Kidney (tissue), 14 donors: ENCODE results near the gene COL6A2. TPM values are rescaled to one million over a fixed set of nuclear protein-coding genes. Genes with fewer than 3 reads are reported as not detected.

ENCODE experiments used
- DNase-seq, 5 donors: peaks; one replicate each; pipeline ENCODE4 v3.0.0-alpha.2; 2013 to 2020
- FAIRE-seq: peaks from 2 replicates; lab custom pipeline; 2012; peaks lifted over from hg19 to GRCh38; lab: Jason Lieb, UNC
- H3K27ac ChIP-seq, 2 donors: one replicate each; pipeline ENCODE4 v1.7.0; 2013; ENCODE audit warnings: low read depth in 2 of 2, low read length in 2 of 2, inconsistent platforms in 1 of 2
- H3K27me3 ChIP-seq: one replicate; pipeline ENCODE4 v1.7.1; 2013; ENCODE audit warnings: low read length, inconsistent platforms; ENCODE audit not compliant: control insufficient read depth, insufficient read depth
- H3K36me3 ChIP-seq, 3 donors: one replicate each; pipeline versions ENCODE4 v1.7.0 to v1.7.1; 2013; ENCODE audit warnings: low read length in 3 of 3, control low read depth in 1 of 3, inconsistent platforms in 1 of 3; ENCODE audit not compliant: insufficient read depth in 3 of 3, control insufficient read depth in 2 of 3
- H3K4me1 ChIP-seq, 3 donors: one replicate each; pipeline versions ENCODE4 v1.7.0 to v1.7.1; 2013; ENCODE audit warnings: low read length in 3 of 3, inconsistent platforms in 1 of 3, low read depth in 1 of 3; ENCODE audit not compliant: control insufficient read depth in 2 of 3, insufficient read depth in 2 of 3
- H3K4me3 ChIP-seq, 3 donors: one replicate each; pipeline versions ENCODE4 v1.7.0 to v1.8.1; 2013; ENCODE audit warnings: low read length in 3 of 3, control low read depth in 1 of 3, inconsistent platforms in 1 of 3
- H3K9ac ChIP-seq, 3 donors: one replicate each; pipeline versions ENCODE4 v1.7.0 to v1.7.1; 2013; ENCODE audit warnings: low read length in 3 of 3, control low read depth in 1 of 3, inconsistent platforms in 1 of 3
- H3K9me3 ChIP-seq, 3 donors: one replicate each; pipeline versions ENCODE4 v1.7.0 to v1.7.1; 2013; ENCODE audit warnings: low read length in 3 of 3, control low read depth in 1 of 3, inconsistent platforms in 1 of 3; ENCODE audit not compliant: control insufficient read depth in 2 of 3, insufficient read depth in 1 of 3
- CTCF ChIP-seq: IDR thresholded peaks from 3 replicates; pipeline ENCODE4 v1.5.1; 2012; ENCODE audit warnings: mild to moderate bottlenecking, moderate library complexity, borderline replicate concordance; ENCODE audit not compliant: insufficient read depth; ENCODE audit errors: extremely low read depth
- intact Hi-C: fragments of 100-400 bp; cut with DNase I; formaldehyde crosslinking; loops from one replicate; pipeline ENCODE4 v1.11.1; 2022
- polyA plus RNA-seq: library from polyadenylated mRNA; stranded (reverse); fragments of 350-450 nt; fragmentation: Illumina TruSeq; extraction: RNeasy Lipid Tissue Mini Kit (QIAGEN cat#74804); gene quantifications from one replicate; pipeline ENCODE4 v1.2.3, GENCODE V29; 2014; ENCODE audit warnings: low read depth, low replicate concordance; ENCODE audit not compliant: insufficient read depth
- total RNA-seq: library from RNA; stranded (reverse); fragmentation: NEBNext Ultra II Directional; extraction: Animal tissue kit (Norgen Biotek cat#: 25700); gene quantifications from one replicate; pipeline ENCODE4 v1.2.1, GENCODE V29; 2021
- donor health status: control.
- donor health status: control.
- donor health status: control.
- donor health status: control.
- donor health status: control.
- donor health status: DM: yes; HTN: yes; CAD: no.
- donor health status: Normal renal cell carcinoma (clear cell type).

The COL6A2 gene
- total and polyA plus RNA-seq, 2 donors from 2014 or later, result 52.4 to 174 TPM

GRCh38 chr21:46078322-46078977 is 19.5 kb upstream of the COL6A2 start:
- H3K9ac ChIP-seq, result no peak overlapping the region
- no peak overlapping the region for H3K27ac ChIP-seq
- peak in 2 of 5 donors; percentile 18 to 65 for DNase-seq

GRCh38 chr21:46078978-46079351 is 18.9 kb upstream of the COL6A2 start:
- Histone ChIP-seq H3K9ac (no peak overlapping the region), H3K27ac (no peak overlapping the region), H3K4me1 (peaks cover 0 to 3% (median 0%) of the 10 kb centered on the region in 3 donors), H3K36me3 (no peaks in the 10 kb centered on the region), H3K27me3 (no peaks in the 10 kb centered on the region), H3K9me3 (no peaks in the 10 kb centered on the region), H3K4me3 (no peak overlapping the region)
- intact Hi-C loops, result no loop called here
- no peak for TF ChIP-seq CTCF
- DNase-seq (peak in 1 of 5 donors; percentile 40), FAIRE-seq (no peak)

More at GRCh38 chr21:46078322-46078977, 19.5 kb upstream of the COL6A2 start:
- H3K9me3 ChIP-seq, result no peaks in the 10 kb centered on the region
- no peak for FAIRE-seq
- intact Hi-C loops, result no loop called here
- no peak for TF ChIP-seq CTCF
- H3K27me3 ChIP-seq, result no peaks in the 10 kb centered on the region
- no peaks in the 10 kb centered on the region for H3K36me3 ChIP-seq
- peaks cover 0 to 3% (median 0%) of the 10 kb centered on the region in 3 donors for H3K4me1 ChIP-seq
- no peak overlapping the region for H3K4me3 ChIP-seq

- no peak for TF ChIP-seq CTCF
- DNase-seq, result peak in 4 of 5 donors; percentile 23 to 69 (median 48)
- no peak for FAIRE-seq
These were observed 18.4 kb upstream of the COL6A2 start for GRCh38 chr21:46079352-46080170.

More at GRCh38 chr21:46079352-46080170, 18.4 kb upstream of the COL6A2 start:
- intact Hi-C loops, result no loop called here
- Histone ChIP-seq H3K9me3 (no peaks in the 10 kb centered on the region), H3K36me3 (no peaks in the 10 kb centered on the region), H3K4me1 (peaks cover 0 to 3% (median 0%) of the 10 kb centered on the region in 3 donors), H3K27ac (no peak overlapping the region), H3K4me3 (no peak overlapping the region), H3K27me3 (no peaks in the 10 kb centered on the region), H3K9ac (no peak overlapping the region)
